ENCODE measurements around the gene ZFR2. TPM values are rescaled to one million over a fixed set of nuclear protein-coding genes. Genes with fewer than 3 reads are reported as not detected.

Gene ZFR2
- polyA plus RNA-seq, 1 of the 3 experiments (the other 2 are of a cell fraction) = 0.44 TPM

GRCh38 chr19:3862826-3863500 is 5.9 kb downstream of the ZFR2 start:
- Histone ChIP-seq H3K9me2 (no peaks in the 10 kb centered on the region), H2AFZ (ENCODE audit: low read depth) (no peak overlapping the region), H3K9ac (no peak overlapping the region), H3F3A (replicated peaks; ENCODE audit: insufficient read depth) (no peaks in the 10 kb centered on the region), H3K79me2 (ENCODE audit: insufficient read depth) (no peaks in the 10 kb centered on the region), H3K4me1 (ENCODE audit: control insufficient read depth in 1 of 2, insufficient read depth in 2 of 2, low read depth in 1 of 2, low read length in 1 of 2) (no peaks in the 10 kb centered on the region; a peak in 1 of 4 replicates), H3K36me3 (replicated peaks in 1 of 2; ENCODE audit: control insufficient read depth in 1 of 2, insufficient read depth in 2 of 2, low read length in 1 of 2) (no peaks in the 10 kb centered on the region), H3K4me2 (no peak overlapping the region), H3K4me3 (ENCODE audit: low read depth in 2 of 2, low read length in 1 of 2) (no peak overlapping the region), H3K27ac (ENCODE audit: low read depth in 2 of 2, low read length in 1 of 2) (no peak overlapping the region), H4K20me1 (ENCODE audit: insufficient read depth) (no peaks in the 10 kb centered on the region), H3K9me3 (no peaks in the 10 kb centered on the region), H3K27me3 (ENCODE audit: insufficient read depth) (peaks cover 25% of the 10 kb centered on the region; the same call in 1 of the 2 replicates)
- POLR2A ChIA-PET = no interaction called here
- CTCF ChIA-PET = interaction anchor here (0.6 to 1.4 kb wide), 4 partner anchors 16 to 138 kb away, joined by 3 to 4 read pairs (median 3); no protein-coding TSS in a partner anchor
- WGBS (ENCODE audit: low lambda C conversion rate) = 80% methylated on average over 9 of the region's 25 CpGs
- DNase-seq = no peak
- no peak for TF ChIP-seq YY1 (IDR thresholded peaks at IDR 0.05; ENCODE audit: low read depth)

- Histone ChIP-seq H3F3A (replicated peaks; ENCODE audit: insufficient read depth) (no peaks in the 10 kb centered on the region), H2AFZ (ENCODE audit: low read depth) (no peak overlapping the region), H3K4me2 (no peak overlapping the region), H3K9ac (no peak overlapping the region), H3K36me3 (replicated peaks in 1 of 2; ENCODE audit: control insufficient read depth in 1 of 2, insufficient read depth in 2 of 2, low read length in 1 of 2) (no peaks in the 10 kb centered on the region), H3K4me3 (ENCODE audit: low read depth in 2 of 2, low read length in 1 of 2) (no peak overlapping the region), H3K79me2 (ENCODE audit: insufficient read depth) (no peaks in the 10 kb centered on the region), H3K27ac (ENCODE audit: low read depth in 2 of 2, low read length in 1 of 2) (no peak overlapping the region), H3K9me3 (no peaks in the 10 kb centered on the region), H4K20me1 (ENCODE audit: insufficient read depth) (no peaks in the 10 kb centered on the region), H3K4me1 (ENCODE audit: control insufficient read depth in 1 of 2, insufficient read depth in 2 of 2, low read depth in 1 of 2, low read length in 1 of 2) (no peaks in the 10 kb centered on the region), H3K9me2 (no peaks in the 10 kb centered on the region), H3K27me3 (ENCODE audit: insufficient read depth) (0 out of 2 replicates have a peak, but pooled peaks cover 5% of the 10 kb centered on the region)
- ChIA-PET POLR2A (no interaction called here), CTCF (interaction anchor here (0.8 to 1.0 kb wide), 2 partner anchors 12 to 38 kb away, joined by 3 read pairs; no protein-coding TSS in a partner anchor)
- WGBS (ENCODE audit: low lambda C conversion rate) = 62% methylated on average over 13 of the region's 17 CpGs
- no peak for TF ChIP-seq FOXJ3 (CRISPR knock-in tag; IDR thresholded peaks at IDR 0.05)
- TF ChIP-seq SMC3 (IDR thresholded peaks at IDR 0.05; ENCODE audit: low read depth, low read length) = no peak
- TF ChIP-seq EP300 (IDR thresholded peaks at IDR 0.05; ENCODE audit: borderline replicate concordance in 1 of 2, low read depth in 1 of 2, low read length in 1 of 2) = no peak
- TF ChIP-seq RCOR1 (IDR thresholded peaks at IDR 0.05; ENCODE audit: low read length) = no peak
- no peak for TF ChIP-seq MXI1 (IDR thresholded peaks at IDR 0.05; ENCODE audit: low read depth, low read length)
- no peak for TF ChIP-seq CTCF (IDR thresholded peaks at IDR 0.05)
- TF ChIP-seq CHD2 (IDR thresholded peaks at IDR 0.05; ENCODE audit: low read length, partially characterized antibody) = no peak
- no peak for TF ChIP-seq ELF1 (IDR thresholded peaks at IDR 0.05)
- TF ChIP-seq EZH2phosphoT487 (IDR thresholded peaks at IDR 0.05; ENCODE audit: borderline replicate concordance, low read depth) = no peak
- no peak for TF ChIP-seq NFIC (IDR thresholded peaks at IDR 0.05; ENCODE audit: borderline replicate concordance)
- no peak for TF ChIP-seq MEF2A (IDR thresholded peaks at IDR 0.05; ENCODE audit: borderline replicate concordance, low read depth)
- TF ChIP-seq IRF3 (IDR thresholded peaks at IDR 0.05; ENCODE audit: low read depth, low read length) = no peak
- no peak for TF ChIP-seq PBX3 (IDR thresholded peaks at IDR 0.05)
- TF ChIP-seq POLR2AphosphoS5 (IDR thresholded peaks at IDR 0.05; ENCODE audit: low read depth, low read length) = no peak
- no peak for TF ChIP-seq TCF12 (IDR thresholded peaks at IDR 0.05)
- no peak for DNase-seq
Observed at GRCh38 chr19:3860499-3860898, 8.3 kb downstream of the ZFR2 start.
